Immature natural killer cell (primary cell): ENCODE results near the gene PARVG. TPM values are rescaled to one million over a fixed set of nuclear protein-coding genes. Genes with fewer than 3 reads are reported as not detected.

ENCODE experiments used
- DNase-seq, 3 donors: peaks; one replicate each; pipeline ENCODE4 v3.0.0; 2022; ENCODE audit warnings: mixed read lengths in 1 of 3
- H3K27ac Mint-ChIP-seq, 6 donors: one replicate each; pipeline ENCODE4 v1.8.0; 2020; ENCODE audit warnings: mixed read lengths in 6 of 6, mild to moderate bottlenecking in 5 of 6, inconsistent platforms in 4 of 6, moderate library complexity in 3 of 6
- H3K27me3 Mint-ChIP-seq, 3 donors: one replicate each; pipeline ENCODE4 v1.8.0; 2020 to 2021; ENCODE audit warnings: low read depth in 3 of 3, mild to moderate bottlenecking in 3 of 3, mixed read lengths in 3 of 3, moderate library complexity in 3 of 3, inconsistent platforms in 1 of 3
- H3K36me3 Mint-ChIP-seq, 3 donors: one replicate each; pipeline ENCODE4 v1.8.0; 2020; ENCODE audit warnings: mixed read lengths in 3 of 3, inconsistent platforms in 2 of 3, mild to moderate bottlenecking in 2 of 3
- H3K4me1 Mint-ChIP-seq, 2 donors: one replicate each; pipeline ENCODE4 v1.8.0; 2020; ENCODE audit warnings: inconsistent platforms in 2 of 2, mild to moderate bottlenecking in 2 of 2, mixed read lengths in 2 of 2, moderate library complexity in 1 of 2
- H3K4me3 Mint-ChIP-seq, 5 donors: one replicate each; pipeline ENCODE4 v1.8.0; 2020; ENCODE audit warnings: mild to moderate bottlenecking in 5 of 5, mixed read lengths in 5 of 5, inconsistent platforms in 3 of 5, moderate library complexity in 3 of 5
- H3K9me3 Mint-ChIP-seq, 6 donors: one replicate each; pipeline ENCODE4 v1.8.0; 2020; ENCODE audit warnings: mild to moderate bottlenecking in 6 of 6, mixed read lengths in 6 of 6, inconsistent platforms in 4 of 6, moderate library complexity in 3 of 6
- polyA plus RNA-seq, 3 donors: library from polyadenylated mRNA; unstranded; fragments of 300-500 nt; fragmentation: Illumina TruSeq; gene quantifications; one replicate each; pipeline ENCODE4 v1.2.3, GENCODE V29; 2021

Gene PARVG
- polyA plus RNA-seq, 3 donors from 2014 or later, result 54.0 to 84.6 (median 58.4) TPM

- Mint-ChIP-seq H3K4me1 (no peaks in the 10 kb centered on the region), H3K4me3 (no peak overlapping the region), H3K36me3 (no peaks in the 10 kb centered on the region), H3K27ac (no peak overlapping the region), H3K9me3 (no peaks in the 10 kb centered on the region), H3K27me3 (peaks cover 0 to 10% (median 2%) of the 10 kb centered on the region in 3 donors)
- DNase-seq, result no peak
Observed at GRCh38 chr22:44144046-44144569, 36.6 kb upstream of the PARVG start.

- no peaks in the 10 kb centered on the region for H3K4me1 Mint-ChIP-seq
- H3K9me3 Mint-ChIP-seq, result no peaks in the 10 kb centered on the region
- DNase-seq, result no peak
- peaks cover 0 to 11% (median 2%) of the 10 kb centered on the region in 3 donors for H3K27me3 Mint-ChIP-seq
- no peak overlapping the region for H3K27ac Mint-ChIP-seq
- H3K4me3 Mint-ChIP-seq, result no peak overlapping the region
- H3K36me3 Mint-ChIP-seq, result no peaks in the 10 kb centered on the region
Observed at GRCh38 chr22:44145544-44145943, 35.2 kb upstream of the PARVG start.

GRCh38 chr22:44146088-44146861 is 34.5 kb upstream of the PARVG start:
- peaks cover 1 to 11% (median 2%) of the 10 kb centered on the region in 3 donors for H3K27me3 Mint-ChIP-seq
- no peaks in the 10 kb centered on the region for H3K9me3 Mint-ChIP-seq
- no peaks in the 10 kb centered on the region for H3K4me1 Mint-ChIP-seq
- H3K27ac Mint-ChIP-seq, result peak overlapping the region in 2 of 6 donors; percentile 4 to 31
- DNase-seq, result no peak
- no peak overlapping the region for H3K4me3 Mint-ChIP-seq
- no peaks in the 10 kb centered on the region for H3K36me3 Mint-ChIP-seq

- DNase-seq, result no peak
- Mint-ChIP-seq H3K36me3 (no peaks in the 10 kb centered on the region), H3K9me3 (no peaks in the 10 kb centered on the region), H3K4me3 (no peak overlapping the region), H3K27ac (no peak overlapping the region), H3K27me3 (peaks cover 1 to 11% (median 2%) of the 10 kb centered on the region in 3 donors), H3K4me1 (no peaks in the 10 kb centered on the region)
Observed at GRCh38 chr22:44147008-44147645, 33.6 kb upstream of the PARVG start.

- no peaks in the 10 kb centered on the region for H3K36me3 Mint-ChIP-seq
- no peak overlapping the region for H3K4me3 Mint-ChIP-seq
- no peaks in the 10 kb centered on the region for H3K4me1 Mint-ChIP-seq
- peaks cover 1 to 11% (median 2%) of the 10 kb centered on the region in 3 donors for H3K27me3 Mint-ChIP-seq
- no peak for DNase-seq
- H3K9me3 Mint-ChIP-seq, result no peaks in the 10 kb centered on the region
- no peak overlapping the region for H3K27ac Mint-ChIP-seq
Observed at GRCh38 chr22:44147821-44148574, 32.7 kb upstream of the PARVG start.

- H3K9me3 Mint-ChIP-seq, result no peaks in the 10 kb centered on the region
- DNase-seq, result no peak
- no peak overlapping the region for H3K4me3 Mint-ChIP-seq
- no peaks in the 10 kb centered on the region for H3K36me3 Mint-ChIP-seq
- H3K4me1 Mint-ChIP-seq, result peaks cover 0 to 2% of the 10 kb centered on the region in 2 donors
- peaks cover 0 to 8% (median 1%) of the 10 kb centered on the region in 3 donors for H3K27me3 Mint-ChIP-seq
- H3K27ac Mint-ChIP-seq, result no peak overlapping the region
Observed at GRCh38 chr22:44151676-44152075, 29.0 kb upstream of the PARVG start.

- Mint-ChIP-seq H3K4me3 (no peak overlapping the region), H3K9me3 (no peaks in the 10 kb centered on the region), H3K36me3 (no peaks in the 10 kb centered on the region), H3K27me3 (peaks cover 0 to 7% (median 1%) of the 10 kb centered on the region in 3 donors), H3K4me1 (peaks cover 0 to 2% of the 10 kb centered on the region in 2 donors), H3K27ac (no peak overlapping the region)
- DNase-seq, result no peak
Observed at GRCh38 chr22:44153710-44154109, 27.0 kb upstream of the PARVG start.

- Mint-ChIP-seq H3K27ac (no peak overlapping the region), H3K27me3 (peaks cover 0 to 7% (median 1%) of the 10 kb centered on the region in 3 donors), H3K4me1 (peaks cover 0 to 2% of the 10 kb centered on the region in 2 donors), H3K9me3 (no peaks in the 10 kb centered on the region), H3K36me3 (no peaks in the 10 kb centered on the region), H3K4me3 (no peak overlapping the region)
- DNase-seq, result peak; percentile 1 to 19 (median 10)
Observed at GRCh38 chr22:44154436-44154942, 26.2 kb upstream of the PARVG start.

- Mint-ChIP-seq H3K4me3 (no peak overlapping the region), H3K27ac (no peak overlapping the region), H3K36me3 (no peaks in the 10 kb centered on the region), H3K9me3 (no peaks in the 10 kb centered on the region), H3K4me1 (peaks cover 0 to 2% of the 10 kb centered on the region in 2 donors), H3K27me3 (peaks cover 0 to 7% (median 1%) of the 10 kb centered on the region in 3 donors)
- peak in 1 of 3 donors; percentile 20 for DNase-seq
Observed at GRCh38 chr22:44155115-44155514, 25.6 kb upstream of the PARVG start.

GRCh38 chr22:44157916-44158618 is 22.7 kb upstream of the PARVG start:
- H3K27me3 Mint-ChIP-seq, result peaks cover 0 to 5% (median 2%) of the 10 kb centered on the region in 3 donors
- no peak for DNase-seq
- no peak overlapping the region for H3K4me3 Mint-ChIP-seq
- H3K4me1 Mint-ChIP-seq, result peaks cover 0 to 2% of the 10 kb centered on the region in 2 donors
- no peaks in the 10 kb centered on the region for H3K36me3 Mint-ChIP-seq
- H3K9me3 Mint-ChIP-seq, result no peaks in the 10 kb centered on the region
- no peak overlapping the region for H3K27ac Mint-ChIP-seq

GRCh38 chr22:44158816-44159215 is 21.9 kb upstream of the PARVG start:
- H3K9me3 Mint-ChIP-seq, result no peaks in the 10 kb centered on the region
- H3K27ac Mint-ChIP-seq, result no peak overlapping the region
- H3K4me3 Mint-ChIP-seq, result no peak overlapping the region
- H3K4me1 Mint-ChIP-seq, result no peaks in the 10 kb centered on the region
- peaks cover 0 to 5% (median 2%) of the 10 kb centered on the region in 3 donors for H3K27me3 Mint-ChIP-seq
- DNase-seq, result no peak
- H3K36me3 Mint-ChIP-seq, result no peaks in the 10 kb centered on the region

GRCh38 chr22:44159221-44159620 is 21.5 kb upstream of the PARVG start:
- Mint-ChIP-seq H3K9me3 (no peaks in the 10 kb centered on the region), H3K36me3 (no peaks in the 10 kb centered on the region), H3K27ac (no peak overlapping the region), H3K27me3 (peaks cover 0 to 5% (median 2%) of the 10 kb centered on the region in 3 donors), H3K4me3 (no peak overlapping the region), H3K4me1 (no peaks in the 10 kb centered on the region)
- DNase-seq, result no peak

GRCh38 chr22:44159811-44160210 is 20.9 kb upstream of the PARVG start:
- no peak for DNase-seq
- H3K27me3 Mint-ChIP-seq, result peaks cover 0 to 5% (median 2%) of the 10 kb centered on the region in 3 donors
- H3K4me3 Mint-ChIP-seq, result no peak overlapping the region
- no peaks in the 10 kb centered on the region for H3K4me1 Mint-ChIP-seq
- H3K27ac Mint-ChIP-seq, result no peak overlapping the region
- H3K36me3 Mint-ChIP-seq, result no peaks in the 10 kb centered on the region
- no peaks in the 10 kb centered on the region for H3K9me3 Mint-ChIP-seq
